Adrenal gland (tissue), 12 donors: ENCODE results near the gene ZNF714. TPM values are rescaled to one million over a fixed set of nuclear protein-coding genes. Genes with fewer than 3 reads are reported as not detected.

Experiments
- polyA plus RNA-seq, 3 donors: library from polyadenylated mRNA; stranded (reverse); fragments of 200-250 nt in 2 of 3; fragments of 350-450 nt in 1 of 3; fragmentation: Illumina TruSeq in 1 of 3; extraction: RNeasy Lipid Tissue Mini Kit (QIAGEN cat#74804) in 1 of 3; gene quantifications; one replicate each; pipeline ENCODE4 v1.2.3, GENCODE V29; 2013 to 2014
- small RNA-seq, 2 donors: library from RNA; depleted of rRNA; stranded (forward); fragments of <200 nt; gene quantifications; one replicate each; pipeline ENCODE3, GENCODE V24; 2016
- total RNA-seq, 9 donors: library from RNA; depleted of rRNA in 4 of 9; stranded (reverse); fragments of >200 nt in 4 of 9; fragments of 120-200 nt in 1 of 9; fragmentation: NEBNext Ultra II Directional in 1 of 9; extraction: Animal tissue kit (Norgen Biotek cat#: 25700) in 1 of 9; gene quantifications; one replicate each; pipeline versions ENCODE4 v1.1.0 to v1.2.4, GENCODE V29; 2013 to 2023
- donor health status: healthy with polysubstance abuse.
- donor health status: Bipolar disorder and iron deficiency.
- donor health status: DM: yes; HTN: yes; CAD: no.
- donor health status: DM: no; HTN: no; CAD: no.
- donor health status: DM: no; HTN: no; CAD: no.
- donor health status: DM: yes; HTN: yes; CAD: no.

ZNF714 gene
- total and polyA plus RNA-seq, 12 donors = 2.5 to 34.2 (median 11.6) TPM

Small RNA genes within 50 kb of the gene (small RNA-seq; reads per million reads assigned to genes)
- gene RNA5SP469 = 0 to 0.47 reads per million in 2 donors

Other genes with a start within 250 kb of the ZNF714 start
- gene ZNF85, start 159.0 kb upstream of the ZNF714 start, total RNA-seq = 10 to 100 TPM in 5 of 9 donors, 1 to 10 TPM in 4; 4.4 to 18.6 (median 11.6) TPM
- gene ZNF85, start 159.0 kb upstream of the ZNF714 start, polyA plus RNA-seq = 10 to 100 TPM in 2 of 3 donors, 1 to 10 TPM in 1; 5.6 to 12.5 (median 10.5) TPM
- 10 to 100 TPM in 8 of 9 donors, 1 to 10 TPM in 1; 4.4 to 59.1 (median 14.6) TPM for gene ZNF430, start 61.5 kb upstream of the ZNF714 start, total RNA-seq
- gene ZNF430, start 61.5 kb upstream of the ZNF714 start, polyA plus RNA-seq = 1 to 10 TPM; 2.0 to 7.9 (median 3.7) TPM
- gene ZNF431, start 59.8 kb downstream of the ZNF714 start, total RNA-seq = 10 to 100 TPM in 8 of 9 donors, 1 to 10 TPM in 1; 6.1 to 61.8 (median 24.3) TPM
- 10 to 100 TPM; 13.1 to 76.7 (median 35.0) TPM for gene ZNF431, start 59.8 kb downstream of the ZNF714 start, polyA plus RNA-seq
- 10 to 100 TPM in 7 of 9 donors, 1 to 10 TPM in 2; 4.4 to 26.3 (median 11.2) TPM for gene ZNF708, start 247.2 kb downstream of the ZNF714 start, total RNA-seq
- 10 to 100 TPM in 1 of 3 donors, 1 to 10 TPM in 2; 2.8 to 11.3 (median 5.8) TPM for gene ZNF708, start 247.2 kb downstream of the ZNF714 start, polyA plus RNA-seq